HG03135 (cell line): ENCODE measurements around the gene GARIN5A.

ENCODE experiments used
- ATAC-seq: cut with Tn5 transposase; IDR thresholded peaks from one replicate; pipeline ENCODE4 v1.9.1; 2021; ENCODE audit warnings: mild to moderate bottlenecking, moderate library complexity; ENCODE audit not compliant: unreplicated experiment

Gene GARIN5A

DNA sequence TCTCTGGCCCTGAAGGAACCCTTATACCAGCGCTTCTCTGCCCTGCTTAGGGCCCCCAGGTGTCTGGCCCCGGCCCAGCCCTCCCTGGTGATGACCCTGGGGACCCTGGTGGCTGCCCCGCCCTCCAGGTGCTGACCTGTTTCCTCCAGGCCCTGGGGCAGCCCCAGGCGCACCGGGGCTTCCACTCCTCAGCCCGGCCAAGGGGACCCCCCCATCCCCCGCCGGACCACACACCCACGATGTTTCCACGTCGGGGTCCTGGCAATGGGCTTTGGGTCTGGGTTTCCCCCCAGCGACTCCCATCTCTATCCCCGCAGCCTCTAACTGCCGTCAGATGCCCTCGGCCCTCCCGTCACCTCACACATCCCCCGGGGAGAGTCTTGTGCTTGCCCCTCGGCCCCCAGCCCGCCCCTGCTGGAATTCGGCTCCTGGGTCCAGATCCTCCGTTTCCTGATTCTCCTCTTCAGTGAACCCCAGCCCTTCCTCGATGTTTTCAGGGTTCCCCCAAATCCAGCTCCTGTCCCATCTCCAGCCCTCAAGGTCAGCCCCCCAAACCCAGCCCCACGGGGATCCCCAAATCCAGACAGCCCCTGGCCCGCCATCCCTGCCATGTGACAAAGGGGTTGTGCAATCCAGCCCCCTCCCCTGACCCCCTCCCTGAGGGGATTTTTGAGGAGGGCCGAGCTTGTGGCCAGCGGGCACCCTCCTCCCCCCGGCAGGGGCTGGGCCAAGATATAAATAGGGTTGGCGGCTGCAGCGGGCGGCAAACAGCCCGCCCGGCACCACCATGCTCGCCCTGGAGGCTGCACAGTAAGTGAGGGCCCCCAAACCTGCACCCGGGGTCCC, 58.2 kb downstream of the GARIN5A start, which contains the start of gene SPIB:
SPIB (plus strand) TSS at position 763 of the 846 bp plus-strand sequence; CDS start at position 788, 25 bp downstream.
- no peak for ATAC-seq

DNA sequence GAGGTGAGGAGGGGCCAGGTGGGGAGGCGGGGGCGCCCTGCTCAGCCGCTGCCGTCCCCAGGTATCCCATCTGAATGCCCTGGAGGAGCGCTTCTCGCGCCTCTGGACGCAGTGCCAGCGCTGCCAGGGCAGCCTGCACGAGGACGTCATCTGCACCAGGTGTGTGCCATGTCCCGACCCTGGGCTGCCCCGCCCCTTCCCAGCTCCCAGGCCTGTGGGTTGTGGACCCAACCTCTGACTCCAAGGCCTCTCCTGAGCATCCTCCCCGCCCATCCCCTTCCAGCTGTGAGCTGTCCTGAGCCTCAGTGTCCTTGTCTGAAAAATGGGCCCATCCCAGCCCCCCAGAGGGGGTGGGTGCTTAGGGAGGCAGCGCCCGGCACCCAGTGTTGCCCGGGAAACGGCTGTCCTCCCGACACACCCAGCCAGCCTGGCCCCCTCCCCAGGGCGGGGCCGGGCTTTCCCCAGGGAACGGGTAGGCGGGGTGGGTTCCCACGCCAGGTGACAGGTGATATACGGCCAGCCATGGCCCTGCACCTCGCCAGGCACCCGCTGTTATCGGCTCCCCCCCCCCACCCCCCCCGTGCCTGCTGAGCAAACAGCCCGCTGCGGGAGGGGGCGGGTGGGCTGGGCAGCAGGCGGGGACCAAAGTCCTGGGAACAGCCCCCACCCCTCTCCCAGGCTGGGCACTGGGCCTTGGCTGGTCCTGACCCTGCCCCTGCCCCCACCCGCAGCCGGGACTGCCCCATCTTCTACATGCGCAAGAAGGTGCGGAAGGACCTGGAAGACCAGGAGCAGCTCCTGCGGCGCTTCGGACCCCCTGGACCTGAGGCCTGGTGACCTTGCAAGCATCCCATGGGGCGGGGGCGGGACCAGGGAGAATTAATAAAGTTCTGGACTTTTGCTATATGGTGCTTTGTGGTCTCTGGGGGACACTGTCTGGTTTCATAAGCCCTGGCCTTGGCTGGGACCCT, 59.3 kb downstream of the GARIN5A start:
- ATAC-seq, result no peak
